Thyroid gland (tissue), 4 donors: Measurements from ENCODE around the gene KIF1B.

Source experiments
- POLR2A ChIP-seq, 2 donors: fragments of 450-650 bp; IDR thresholded peaks; one replicate each; pipeline ENCODE4 v1.6.1; 2017; ENCODE audit warnings: antibody characterized with exemption in 2 of 2, mild to moderate bottlenecking in 2 of 2, moderate library complexity in 1 of 2
- TF ChIP-seq, protein P1 (sequence below), 6 experiments: fragments of 200-600 bp in 3 of 6; fragments of 450-650 bp in 3 of 6; sonication (generic) in 3 of 6; IDR thresholded peaks; one replicate each; pipeline ENCODE4 v1.5.1; 2016 to 2019; ENCODE audit warnings: antibody characterized with exemption in 6 of 6, mild to moderate bottlenecking in 2 of 6, inconsistent platforms in 1 of 6, moderate library complexity in 1 of 6

GRCh38 chr1:10299151-10299550 is 88.8 kb downstream of the KIF1B start:
- TF ChIP-seq, protein P1, sequence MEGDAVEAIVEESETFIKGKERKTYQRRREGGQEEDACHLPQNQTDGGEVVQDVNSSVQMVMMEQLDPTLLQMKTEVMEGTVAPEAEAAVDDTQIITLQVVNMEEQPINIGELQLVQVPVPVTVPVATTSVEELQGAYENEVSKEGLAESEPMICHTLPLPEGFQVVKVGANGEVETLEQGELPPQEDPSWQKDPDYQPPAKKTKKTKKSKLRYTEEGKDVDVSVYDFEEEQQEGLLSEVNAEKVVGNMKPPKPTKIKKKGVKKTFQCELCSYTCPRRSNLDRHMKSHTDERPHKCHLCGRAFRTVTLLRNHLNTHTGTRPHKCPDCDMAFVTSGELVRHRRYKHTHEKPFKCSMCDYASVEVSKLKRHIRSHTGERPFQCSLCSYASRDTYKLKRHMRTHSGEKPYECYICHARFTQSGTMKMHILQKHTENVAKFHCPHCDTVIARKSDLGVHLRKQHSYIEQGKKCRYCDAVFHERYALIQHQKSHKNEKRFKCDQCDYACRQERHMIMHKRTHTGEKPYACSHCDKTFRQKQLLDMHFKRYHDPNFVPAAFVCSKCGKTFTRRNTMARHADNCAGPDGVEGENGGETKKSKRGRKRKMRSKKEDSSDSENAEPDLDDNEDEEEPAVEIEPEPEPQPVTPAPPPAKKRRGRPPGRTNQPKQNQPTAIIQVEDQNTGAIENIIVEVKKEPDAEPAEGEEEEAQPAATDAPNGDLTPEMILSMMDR (IDR thresholded peaks at IDR 0.05), result no peak
- no peak for TF ChIP-seq POLR2A (IDR thresholded peaks at IDR 0.05)
